GM19467 (cell line): Measurements from ENCODE around the gene PARP1.
"Not testable (repeated sequence)": the region's sequence is repeated elsewhere in the genome, so short reads cannot be mapped to it uniquely, and the experiment has no call there.

ENCODE experiments used
- ATAC-seq: cut with Tn5 transposase; IDR thresholded peaks from one replicate; pipeline ENCODE4 v1.9.1; 2021; ENCODE audit warnings: mild to moderate bottlenecking, moderate library complexity; ENCODE audit not compliant: unreplicated experiment

The PARP1 gene

DNA sequence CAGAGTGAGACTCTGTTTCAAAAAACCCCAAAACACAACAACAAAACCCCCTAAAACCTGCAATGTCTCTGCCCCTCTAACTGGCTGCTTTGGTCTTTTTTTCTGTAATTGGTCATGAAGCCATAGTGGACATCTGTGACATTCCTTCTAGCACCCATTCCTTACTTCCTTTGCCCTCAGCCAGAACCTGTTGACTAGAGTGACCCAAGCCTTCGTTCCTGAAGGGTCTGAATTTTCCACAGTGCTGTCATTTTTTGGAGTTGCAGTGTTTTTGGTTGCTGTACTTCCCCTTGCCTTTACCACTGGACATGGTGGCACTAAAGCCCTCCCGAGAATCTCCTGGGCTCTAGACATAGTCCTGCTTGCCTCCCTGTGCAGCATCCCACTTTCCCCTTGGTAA lies 50.5 kb downstream of the PARP1 start:
- ATAC-seq = no peak

DNA sequence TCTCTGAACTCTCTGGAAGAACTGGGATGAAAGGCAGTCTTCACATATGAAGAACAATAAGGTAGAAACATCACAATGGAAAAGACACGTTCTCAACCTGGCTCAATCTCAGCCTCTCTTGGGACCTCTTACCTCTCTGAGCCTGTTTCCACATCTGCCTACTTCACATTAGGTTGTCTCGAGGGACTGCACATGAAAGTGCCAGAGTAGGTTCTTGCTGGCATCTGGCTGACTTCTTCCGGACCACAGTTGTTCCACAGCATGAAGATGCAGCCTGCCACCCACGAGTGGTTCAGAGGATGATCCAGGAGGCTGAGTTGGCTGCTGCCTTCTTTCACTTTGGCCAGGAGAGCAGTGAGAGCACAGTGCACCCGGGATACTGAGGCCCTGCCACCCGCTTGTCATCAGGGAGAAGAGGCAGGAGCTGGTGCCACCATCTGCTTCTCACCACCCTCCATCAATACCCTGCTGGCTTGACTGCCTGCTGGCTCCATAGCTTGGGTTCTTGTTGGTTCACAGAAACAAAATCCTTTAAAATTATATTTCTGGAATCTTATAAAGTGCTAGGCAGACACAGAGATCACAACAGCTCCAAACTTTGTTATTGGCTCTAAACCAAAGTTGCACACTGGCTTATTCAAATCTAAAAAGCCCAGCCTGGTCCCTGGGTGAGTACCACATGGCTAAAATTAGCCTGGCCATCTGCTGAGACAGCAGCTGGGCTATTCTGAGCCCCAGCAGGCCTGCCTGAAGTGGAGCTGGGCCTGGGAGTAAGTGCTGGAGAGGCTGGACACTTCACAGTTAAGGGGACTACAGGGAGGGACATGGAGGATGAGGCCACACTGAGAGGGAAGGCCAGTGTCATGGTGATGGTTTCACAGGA lies 52.0 kb downstream of the PARP1 start:
- ATAC-seq = peak; percentile 36

DNA sequence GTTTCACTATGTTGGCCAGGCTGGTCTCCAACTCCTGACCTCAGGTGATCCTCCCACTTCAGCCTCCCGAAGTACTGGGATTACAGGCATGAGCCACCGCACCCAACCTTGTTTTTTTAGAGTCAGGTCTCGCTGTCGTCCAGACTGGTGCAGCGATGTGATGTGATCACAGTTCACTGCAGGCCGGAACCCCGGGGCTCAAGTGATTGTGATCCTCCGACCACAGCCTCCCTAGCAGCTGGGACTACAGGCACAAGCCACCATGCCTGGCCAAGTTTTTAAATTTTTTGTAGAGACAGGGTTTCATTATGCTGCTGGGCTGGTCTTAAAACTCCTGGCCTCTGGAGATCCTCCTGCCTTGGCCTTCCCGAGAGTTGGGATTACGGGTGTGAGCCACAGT lies 52.9 kb downstream of the PARP1 start:
- ATAC-seq = no peak

DNA sequence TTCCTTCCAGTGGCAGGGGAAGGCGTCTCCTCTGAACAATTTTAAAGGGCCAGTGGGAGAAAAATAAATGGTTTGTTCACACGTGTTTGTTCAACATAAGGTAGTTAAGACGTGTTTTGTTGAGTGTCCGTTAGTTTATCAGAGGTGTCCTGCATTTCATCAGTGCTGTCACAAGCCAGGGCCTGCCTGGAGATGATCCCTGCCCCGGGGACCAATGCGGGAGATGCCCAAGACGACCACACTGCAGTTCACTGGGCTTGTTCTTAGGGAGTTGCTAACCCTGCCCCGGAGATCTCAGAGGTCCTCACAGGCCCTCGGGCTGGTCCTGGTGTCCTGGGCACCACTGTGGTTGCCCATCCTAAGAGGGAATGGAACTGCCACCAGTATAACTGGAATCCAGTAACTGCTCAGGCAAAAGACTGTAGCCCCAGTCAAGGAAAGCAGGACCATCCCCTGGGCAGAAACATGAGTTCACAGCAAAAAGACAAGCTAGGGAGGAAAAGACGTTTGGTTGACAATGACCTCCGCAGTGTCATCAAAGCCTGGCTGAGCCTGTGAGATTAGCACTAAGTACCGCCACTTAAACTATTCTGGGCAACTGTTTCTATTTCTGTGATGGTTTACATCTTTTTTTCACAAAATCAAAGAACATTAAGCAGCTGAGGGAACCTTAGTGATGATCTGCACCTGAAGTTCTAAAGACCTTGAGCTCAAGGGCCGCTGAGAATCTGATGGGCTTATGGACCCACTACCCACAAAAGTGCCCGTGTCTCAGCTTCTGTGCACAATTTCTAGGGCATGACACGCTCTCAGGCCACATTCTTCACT lies 54.0 kb downstream of the PARP1 start:
- no peak for ATAC-seq

DNA sequence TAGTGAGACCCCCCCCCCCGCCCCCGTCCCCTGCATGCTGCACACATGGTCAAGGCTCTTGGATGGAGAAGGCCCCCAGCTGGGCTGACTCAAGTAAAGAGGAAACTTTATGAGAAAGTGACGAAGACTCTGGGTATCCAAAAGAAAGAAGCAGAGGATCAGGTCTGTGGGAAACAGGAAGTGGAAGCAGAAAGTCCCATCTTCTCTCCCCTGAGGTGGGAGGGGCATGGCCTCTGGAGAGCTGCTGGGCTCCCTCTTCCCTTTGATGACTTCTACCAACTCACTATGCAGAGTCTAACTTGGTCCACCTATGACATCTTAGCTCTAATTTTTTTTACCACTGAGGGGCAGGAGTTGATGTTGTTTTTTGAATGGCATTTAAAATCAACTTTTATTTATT lies 56.2 kb downstream of the PARP1 start:
- no peak for ATAC-seq

DNA sequence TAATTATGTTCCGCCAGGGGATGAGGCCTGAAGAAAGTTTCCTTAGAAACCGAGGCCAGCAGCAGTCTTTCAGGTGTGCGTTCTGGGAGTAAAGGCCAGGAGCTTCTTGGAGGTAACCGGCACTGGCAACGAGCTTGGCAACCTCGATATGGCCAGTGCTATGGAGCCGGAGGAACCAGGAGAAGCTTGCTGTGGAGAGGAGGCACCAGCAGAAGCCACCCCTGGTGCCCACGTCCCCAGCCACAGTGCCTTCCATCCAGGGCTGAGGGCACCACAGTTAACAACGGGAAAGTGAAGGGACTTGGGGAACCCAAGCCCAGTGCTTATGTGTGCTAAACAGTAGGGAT lies 57.4 kb downstream of the PARP1 start:
- ATAC-seq = no peak

DNA sequence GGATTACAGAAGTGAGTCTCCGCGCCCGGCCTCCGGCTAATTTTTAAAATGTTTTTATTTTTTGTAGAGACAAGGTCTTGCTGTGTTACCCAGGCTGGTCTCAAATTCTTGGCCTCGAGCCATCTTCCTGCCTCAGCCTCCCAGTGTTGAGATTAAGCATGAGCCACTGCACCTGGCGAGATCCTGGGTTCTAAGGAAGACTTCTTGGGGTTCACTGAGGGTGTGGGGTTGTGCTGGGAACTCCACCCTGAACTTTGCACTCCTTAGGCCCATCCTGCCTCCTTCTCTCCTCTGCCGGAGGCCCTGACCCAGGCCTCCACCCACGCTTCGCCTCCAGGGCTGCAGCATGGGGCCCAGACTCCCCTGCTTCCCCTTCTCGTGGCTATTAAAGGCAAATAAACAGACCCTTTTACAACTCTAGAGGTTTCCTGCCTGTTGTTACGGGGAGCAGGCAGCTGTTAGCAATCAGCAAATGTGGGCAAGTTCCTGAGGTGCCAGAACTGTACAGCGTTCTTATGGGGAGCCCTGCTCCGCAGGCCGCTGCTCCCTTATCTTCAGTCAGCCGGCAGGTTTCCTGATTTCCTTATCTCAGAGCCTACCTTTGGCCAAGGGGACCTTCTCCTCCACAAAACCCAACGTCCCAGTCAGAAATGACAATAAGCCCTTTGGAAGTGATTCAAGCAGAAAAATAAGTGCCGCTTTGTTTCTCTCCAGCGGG lies 57.9 kb downstream of the PARP1 start:
- peak; percentile 45 for ATAC-seq

DNA sequence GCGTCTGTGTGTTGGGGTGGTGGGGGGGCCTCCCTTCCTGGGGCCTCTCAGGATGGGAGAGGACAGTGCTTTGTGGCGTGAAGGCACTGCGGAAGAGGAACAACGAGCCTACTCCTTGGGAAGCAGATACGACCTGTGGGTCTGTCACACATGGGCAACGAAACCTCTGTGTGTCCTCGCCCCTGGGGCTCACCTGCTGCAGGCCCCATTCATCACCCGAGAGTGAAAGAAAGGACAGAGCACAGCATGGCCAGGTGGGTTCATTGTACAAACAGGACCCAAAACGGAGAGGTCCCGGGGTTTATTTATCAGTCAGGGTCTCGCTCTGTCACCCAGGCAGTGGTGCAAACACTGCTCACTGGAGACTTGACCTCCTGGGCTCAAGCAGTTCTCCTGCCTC lies 58.8 kb downstream of the PARP1 start:
- no peak for ATAC-seq

DNA sequence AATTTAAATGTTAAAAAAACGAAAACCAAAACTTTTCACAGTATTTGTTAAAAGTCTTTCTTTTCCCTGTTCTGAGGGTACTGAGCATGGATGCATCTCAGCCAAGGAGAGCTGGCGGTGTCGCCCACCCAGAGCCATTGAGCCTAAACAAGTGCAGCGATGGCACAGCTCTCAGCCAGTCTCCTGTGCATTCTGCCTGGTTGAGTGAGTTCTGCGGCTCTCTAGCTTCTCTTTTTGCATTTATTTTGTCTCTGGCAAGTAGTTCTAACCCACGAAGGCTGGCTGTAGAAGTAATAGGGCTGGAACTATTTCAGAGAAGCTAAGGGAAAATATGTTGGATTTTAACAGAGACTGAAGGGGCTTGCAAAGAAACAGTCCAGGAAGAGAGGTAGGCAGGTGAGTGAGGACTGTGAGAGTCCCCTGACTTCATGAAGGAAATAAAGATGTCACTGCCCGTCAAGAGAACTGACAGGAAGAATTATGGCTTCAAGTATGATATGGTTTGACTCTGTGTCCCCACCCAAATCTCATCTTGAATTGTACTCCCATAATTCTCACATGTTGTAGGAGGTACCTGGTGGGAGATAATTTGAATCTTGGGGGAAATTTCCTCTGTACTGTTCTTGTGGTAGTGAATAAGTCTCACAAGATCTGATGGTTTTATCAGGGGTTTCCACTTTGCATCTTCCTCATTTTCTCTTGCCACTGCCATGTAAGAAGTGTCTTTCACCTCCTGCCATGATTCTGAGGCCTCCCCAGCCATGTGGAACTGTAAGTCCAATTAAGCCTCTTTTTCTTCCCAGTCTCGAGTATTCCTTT lies 63.2 kb downstream of the PARP1 start:
- no peak for ATAC-seq

DNA sequence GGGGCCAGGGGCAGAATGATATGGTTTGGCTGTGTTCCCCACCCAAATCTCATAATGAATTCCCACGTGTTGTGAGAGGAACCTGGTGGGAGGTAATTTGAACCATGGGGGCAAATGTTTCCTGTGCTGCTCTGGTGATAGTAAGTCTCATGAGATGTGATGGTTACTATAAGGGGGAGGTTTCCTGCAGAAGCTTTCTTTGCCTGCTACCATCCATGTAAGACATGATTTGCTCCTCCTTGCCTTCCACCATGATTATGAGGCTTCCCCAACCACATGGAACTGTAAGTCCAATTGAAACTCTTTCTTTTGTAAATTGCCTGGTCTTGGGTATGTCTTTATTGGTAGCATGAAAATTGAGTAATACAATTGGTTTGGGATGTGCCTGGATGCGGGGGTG lies 65.2 kb downstream of the PARP1 start:
- ATAC-seq = no peak

DNA sequence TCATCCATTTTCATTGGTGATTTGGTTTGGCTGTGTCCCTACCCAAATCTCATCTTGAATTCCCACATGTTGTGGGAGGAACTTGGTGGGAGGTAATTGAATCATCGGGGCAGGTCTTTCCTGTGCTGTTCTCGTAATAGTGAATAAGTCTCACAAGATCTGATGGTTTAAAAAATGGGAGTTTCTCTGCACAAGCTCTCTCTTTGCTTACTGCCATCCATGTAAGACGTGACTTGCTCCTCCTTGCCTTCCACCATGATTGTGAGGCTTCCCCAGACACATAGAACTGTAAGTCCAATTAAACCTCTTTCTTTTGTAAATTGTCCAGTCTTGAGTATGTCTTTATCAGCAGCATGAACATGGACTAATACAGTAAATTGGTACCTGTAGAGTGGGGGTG lies 67.8 kb downstream of the PARP1 start:
- ATAC-seq = not testable (repeated sequence)

DNA sequence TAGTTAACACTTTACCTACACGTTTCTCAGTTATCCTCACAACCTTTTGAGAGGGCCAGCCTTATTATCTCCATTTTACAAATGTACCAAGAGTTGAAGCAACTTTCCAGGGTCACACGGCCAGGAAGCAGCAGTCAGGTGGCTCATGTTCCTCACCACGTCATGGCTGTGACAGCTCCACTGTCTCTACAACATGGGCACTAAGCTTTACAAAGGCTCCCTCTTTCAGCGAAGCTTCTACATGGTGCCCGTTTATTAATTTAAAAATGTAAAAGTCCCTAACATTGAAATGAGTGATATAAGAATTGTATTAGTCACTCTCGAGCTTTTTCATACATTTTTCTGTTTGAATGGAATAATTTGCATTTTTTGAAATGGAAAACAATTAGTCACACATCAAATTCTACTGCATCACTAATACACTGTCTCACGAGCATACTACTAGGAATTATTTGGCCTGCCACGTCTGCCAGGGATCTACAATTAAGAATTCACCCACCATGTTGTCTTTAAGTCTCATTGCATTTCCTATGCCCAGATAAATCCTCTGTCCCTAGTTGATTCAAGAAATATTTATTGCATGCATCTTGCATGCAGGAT lies 70.5 kb downstream of the PARP1 start:
- no peak for ATAC-seq

DNA sequence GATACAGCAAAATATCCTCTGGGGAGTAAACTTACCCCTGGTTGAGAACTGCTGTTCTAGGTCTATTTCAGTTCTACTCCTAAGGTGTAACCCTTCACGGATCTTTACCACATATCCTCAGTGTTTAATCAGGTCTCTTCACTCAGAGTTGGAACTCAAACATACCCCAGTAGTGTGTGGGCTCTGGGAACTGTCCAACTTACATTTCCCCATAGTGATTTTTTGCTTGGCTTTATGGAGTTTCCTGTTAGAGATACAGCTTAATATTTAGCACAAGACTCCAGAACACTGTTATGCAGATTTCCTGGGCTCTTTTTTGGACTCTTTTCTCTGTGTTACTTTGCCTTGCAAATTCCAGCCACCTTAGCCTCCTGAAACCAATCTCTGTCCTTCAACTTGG lies 72.2 kb downstream of the PARP1 start:
- ATAC-seq = no peak

DNA sequence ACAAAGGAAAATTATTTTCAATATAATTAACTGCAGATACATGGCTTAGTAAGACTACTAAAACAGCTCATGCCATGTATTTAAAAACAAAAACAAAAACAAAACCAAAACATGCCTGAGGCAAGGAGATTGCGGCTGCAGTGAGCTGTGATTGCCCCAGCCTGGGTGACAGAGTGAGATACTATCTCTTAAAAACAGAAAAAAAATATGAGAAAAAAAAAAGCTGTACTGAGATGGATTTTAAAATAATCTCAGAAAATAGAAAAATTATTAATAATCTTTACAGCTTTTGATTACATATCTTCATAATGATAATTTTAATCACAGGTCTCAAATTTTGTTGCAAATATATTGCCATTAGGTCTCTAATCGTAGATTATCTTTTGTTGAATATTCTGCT lies 74.9 kb downstream of the PARP1 start:
- ATAC-seq = no peak

DNA sequence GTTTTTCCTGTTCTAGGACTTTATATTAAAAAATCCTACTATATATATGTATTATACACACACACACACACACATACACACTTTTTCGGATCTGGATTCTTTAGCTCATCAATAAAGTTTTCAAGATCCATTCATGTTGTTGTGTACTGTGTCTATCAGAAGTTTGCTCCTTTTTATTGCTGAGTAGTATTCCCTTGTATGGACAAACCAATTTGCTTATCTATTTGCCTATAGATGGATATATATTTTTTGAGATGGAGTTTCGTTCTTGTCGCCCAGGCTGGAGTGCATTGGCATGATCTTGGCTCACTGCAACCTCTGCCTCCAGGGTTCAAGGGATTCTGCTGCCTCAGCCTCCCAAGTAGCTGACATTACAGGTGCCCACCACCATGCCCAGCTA lies 78.7 kb downstream of the PARP1 start:
- no peak for ATAC-seq

DNA sequence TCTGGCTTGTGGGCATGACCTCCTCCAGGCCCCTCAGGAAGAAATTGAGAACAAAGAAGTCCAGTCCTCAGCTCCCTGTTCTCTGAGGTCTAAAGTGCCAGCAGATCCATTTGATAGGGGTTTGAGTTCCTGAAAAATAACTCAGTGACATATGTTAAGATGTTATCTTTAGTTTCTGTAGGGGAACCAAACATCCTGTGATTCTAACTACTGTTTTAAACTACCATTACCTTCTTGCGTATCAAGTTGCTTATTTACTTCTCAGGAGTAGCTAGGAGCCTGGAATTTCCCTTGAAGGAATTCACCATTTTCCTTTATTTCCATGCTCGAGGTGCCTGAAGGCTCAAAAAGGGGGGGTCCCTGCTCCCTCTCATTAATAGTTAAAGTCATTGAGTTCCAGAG lies 80.1 kb downstream of the PARP1 start:
- no peak for ATAC-seq

DNA sequence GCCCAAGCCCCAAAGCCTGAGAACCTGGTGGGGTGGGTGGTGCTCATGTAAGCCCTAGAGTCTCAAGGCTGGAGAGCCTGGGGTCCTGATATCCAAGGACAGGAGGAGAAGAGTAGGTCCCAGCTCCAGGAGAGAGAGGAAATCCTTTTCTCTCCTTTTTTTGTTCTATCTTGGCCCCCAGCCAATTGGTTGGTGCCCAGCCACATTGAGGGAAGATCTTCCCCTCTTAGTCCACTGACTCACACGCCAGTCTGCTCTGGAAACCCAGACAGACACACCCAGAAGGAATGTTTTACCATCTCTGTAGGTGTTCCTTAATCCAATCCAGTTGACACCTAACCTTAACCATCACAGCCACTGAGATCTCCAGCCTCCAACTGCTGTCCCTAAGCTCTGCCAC lies 82.7 kb downstream of the PARP1 start:
- no peak for ATAC-seq

DNA sequence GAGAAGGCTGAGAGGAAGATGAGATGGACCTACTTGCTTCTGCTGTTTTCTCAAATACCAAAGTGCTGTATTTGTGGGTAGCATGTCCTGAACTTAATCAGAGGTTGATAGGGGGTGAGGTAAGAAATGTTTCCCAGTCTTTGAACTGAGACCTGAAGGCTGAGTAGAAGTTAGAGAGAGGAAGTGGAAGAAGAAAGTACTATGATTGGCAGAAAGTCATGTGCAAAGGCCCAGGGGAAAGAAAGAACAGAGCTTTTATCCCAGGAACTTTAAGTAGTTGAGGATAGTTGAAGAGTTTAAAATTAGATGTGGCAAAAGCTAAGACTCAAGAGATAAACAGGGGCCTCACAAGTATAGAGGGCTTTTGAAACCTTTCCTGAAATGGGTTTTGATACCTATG lies 83.4 kb downstream of the PARP1 start:
- no peak for ATAC-seq

DNA sequence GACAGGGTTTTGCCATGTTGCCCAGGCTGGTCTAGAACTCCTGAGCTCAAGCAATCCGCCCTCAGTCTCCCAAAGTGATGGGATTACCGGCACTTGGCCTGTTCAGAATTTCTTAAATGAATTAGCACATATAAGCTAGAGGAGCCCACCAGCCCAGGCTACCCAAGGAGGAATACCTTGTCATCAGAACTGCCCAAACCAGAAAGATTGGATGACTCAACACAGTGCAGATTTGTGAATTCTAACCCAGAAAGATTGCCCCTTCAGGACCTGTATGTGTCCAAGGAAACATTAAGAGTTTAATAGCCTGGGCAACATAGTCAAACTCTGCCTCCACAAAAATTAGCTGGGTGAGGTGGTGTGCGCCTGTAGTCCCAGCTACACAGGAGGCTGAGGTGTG lies 84.9 kb downstream of the PARP1 start:
- ATAC-seq = no peak

DNA sequence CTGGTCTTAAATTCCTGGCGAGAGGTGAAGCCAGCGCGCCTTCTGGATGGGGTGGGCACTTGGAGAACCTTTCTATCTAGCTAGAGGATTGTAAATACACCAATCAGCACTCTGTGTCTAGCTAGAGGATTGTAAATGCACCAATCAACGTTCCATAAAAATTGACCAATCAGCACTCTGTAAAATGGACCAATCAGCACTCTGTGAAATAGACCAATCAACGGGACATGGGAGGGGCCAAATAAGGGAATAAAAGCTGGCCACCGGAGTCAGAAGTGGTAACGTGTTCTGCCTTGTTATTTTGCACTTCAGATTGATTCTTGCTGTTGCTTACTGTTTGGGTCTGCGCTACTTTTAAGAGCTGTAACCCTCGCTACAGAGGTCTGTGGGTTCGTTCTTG lies 87.0 kb downstream of the PARP1 start:
- no peak for ATAC-seq
